Panc1 (cell line): ENCODE measurements around the gene HCFC1. TPM values are rescaled to one million over a fixed set of nuclear protein-coding genes. Genes with fewer than 3 reads are reported as not detected.
A peak's percentile ranks its signal among the peaks of the same experiment; 100 is the strongest.

ENCODE experiments used
- ATAC-seq: fragments of 200-7000 bp; cut with Tn5 transposase; 2 replicates; pipeline ENCODE4 v1.9.1; 2020; ENCODE audit warnings: mild to moderate bottlenecking, moderate library complexity
- BruUV-seq: library from RNA; stranded (reverse); fragments of 400-500 nt; replicated peaks from 2 replicates; lab custom pipeline; 2021; lab: Mats Ljungman, UMichigan
- CTCF ChIA-PET: fragments of 300-600 bp; sonication (Branson Sonifier 250); formaldehyde crosslinking; loops from one replicate; lab custom pipeline; 2022; ENCODE audit warnings: antibody characterized with exemption; lab: Charles Lee
- POLR2A ChIA-PET: fragments of 300-600 bp; sonication (Branson Sonifier 250); formaldehyde crosslinking; loops from one replicate; lab custom pipeline; 2022; ENCODE audit warnings: antibody characterized with exemption; lab: Charles Lee
- DNase-seq: peaks from one replicate; pipeline ENCODE4 v3.0.0-alpha.2; 2010; ENCODE audit warnings: low read depth, low spot score
- H3K27ac ChIP-seq: 2 replicates; pipeline ENCODE4 v1.5.1; 2011; ENCODE audit warnings: mild to moderate bottlenecking, low read length, inconsistent platforms
- H3K27me3 ChIP-seq: fragments of 200-500 bp; sonication (Bioruptor generic); 2 replicates; pipeline ENCODE4 v1.6.0; 2014; ENCODE audit warnings: low read length, inconsistent platforms; ENCODE audit not compliant: control insufficient read depth, insufficient read depth
- H3K36me3 ChIP-seq: fragments of 200-500 bp; sonication (Bioruptor generic); 2 replicates; pipeline ENCODE4 v1.5.1; 2014; ENCODE audit warnings: inconsistent platforms, mild to moderate bottlenecking, low read length, moderate library complexity; ENCODE audit not compliant: control insufficient read depth, insufficient read depth
- H3K4me1 ChIP-seq: 2 replicates; pipeline ENCODE4 v1.5.1; 2011; ENCODE audit warnings: inconsistent platforms, mild to moderate bottlenecking, low read length, moderate library complexity; ENCODE audit not compliant: control insufficient read depth, insufficient read depth
- H3K4me3 ChIP-seq, 2 experiments: 2 replicates each; pipeline ENCODE4 v1.5.1; 2011 to 2012; ENCODE audit warnings: low read depth in 2 of 2, low read length in 2 of 2, mild to moderate bottlenecking in 2 of 2, inconsistent platforms in 1 of 2, moderate library complexity in 1 of 2
- H3K9me3 ChIP-seq: fragments of 200-500 bp; sonication (Bioruptor generic); 2 replicates; pipeline ENCODE4 v1.5.1; 2014; ENCODE audit warnings: low read depth, mild to moderate bottlenecking, inconsistent platforms, low read length, moderate library complexity; ENCODE audit not compliant: control insufficient read depth, insufficient read depth
- POLR2AphosphoS5 ChIP-seq: IDR thresholded peaks from 2 replicates; pipeline ENCODE4 v1.6.1; 2012; ENCODE audit warnings: mild to moderate bottlenecking, low read depth, low read length, moderate library complexity
- SIN3A ChIP-seq: IDR thresholded peaks from 2 replicates; pipeline ENCODE4 v1.6.1; 2012; ENCODE audit warnings: low read depth, mild to moderate bottlenecking, low read length, moderate library complexity, borderline replicate concordance; ENCODE audit not compliant: insufficient read depth
- TCF7L2 ChIP-seq: IDR thresholded peaks from 2 replicates; pipeline ENCODE4 v1.6.1; 2011; ENCODE audit warnings: mild to moderate bottlenecking, low read depth, low read length, inconsistent platforms
- in situ Hi-C: cut with HindIII; loops from 2 replicates; pipeline ENCODE4 v1.10.0; 2016; ENCODE audit warnings: low sequenced_read_pairs, low pct_unique_long_range_greater_than_20kb
- intact Hi-C: fragments of 100-400 bp; cut with micrococcal nuclease; formaldehyde crosslinking; loops from one replicate; pipeline ENCODE4 v1.10.0; 2022; ENCODE audit not compliant: unreplicated experiment
- total RNA-seq: library from RNA; stranded (reverse); gene quantifications from one replicate; pipeline ENCODE4 v1.2.1, GENCODE V29; 2021; ENCODE audit not compliant: unreplicated experiment
- TF ChIP-seq, protein P1 (sequence below): fragments of 450-650 bp; IDR thresholded peaks from 2 replicates; pipeline ENCODE4 v1.5.1; 2017; ENCODE audit warnings: mild to moderate bottlenecking
- TF ChIP-seq, protein P2 (sequence below), 2 experiments: IDR thresholded peaks; 2 replicates each; pipeline ENCODE4 v1.6.1; 2011 to 2012; ENCODE audit warnings: low read depth in 2 of 2, control low read depth in 1 of 2, low read length in 1 of 2, mild to moderate bottlenecking in 1 of 2, moderate library complexity in 1 of 2; ENCODE audit not compliant: insufficient read depth in 1 of 2

HCFC1 gene
- total RNA-seq, 1 experiment from 2014 or later, result 113 TPM

DNA sequence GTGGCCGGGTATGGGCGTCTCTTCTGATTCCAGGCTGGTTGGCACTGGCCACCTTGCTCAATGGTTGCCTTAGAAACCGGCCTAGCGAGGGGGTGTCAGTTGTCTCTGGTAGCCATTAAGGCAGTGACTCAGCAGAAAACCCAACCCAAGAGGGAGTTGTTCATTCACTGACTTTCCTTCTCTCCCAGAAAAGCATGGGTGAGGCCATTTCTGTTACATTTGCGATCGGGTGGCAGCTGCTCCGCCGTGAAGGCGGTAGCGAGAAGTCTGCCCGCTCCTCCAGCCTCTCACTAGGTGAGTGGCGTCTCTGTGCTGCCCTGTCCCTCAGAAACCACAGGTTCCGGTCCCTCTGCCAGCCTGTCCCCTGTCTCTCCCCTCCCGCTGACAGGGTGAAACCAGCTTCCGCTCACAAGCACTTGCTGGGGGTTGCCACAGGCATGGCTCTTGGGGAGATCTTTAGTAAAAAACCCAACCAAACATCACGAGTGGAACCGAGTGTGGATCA lies 30.6 kb upstream of the HCFC1 start:
- no TSS peak for BruUV-seq
- in situ Hi-C loops, result no loop called here
- ChIA-PET CTCF (interaction anchor here (0.7 kb wide), 1 partner anchor 33 kb away, joined by 5 read pairs; no protein-coding TSS in a partner anchor), POLR2A (interaction anchor here (0.6 kb wide), 2 partner anchors 10 to 79 kb away, joined by 5 to 8 read pairs; no protein-coding TSS in a partner anchor)
- TF ChIP-seq TCF7L2 (no peak), SIN3A (no peak)
- ATAC-seq, result no peak
- H3K27ac ChIP-seq, result peak overlapping the region; percentile 5; the same call in 1 of the 2 replicates
- intact Hi-C loops, result no loop called here
- H3K27me3 ChIP-seq, result no peaks in the 10 kb centered on the region
- H3K36me3 ChIP-seq, result no peaks in the 10 kb centered on the region
- H3K9me3 ChIP-seq, result no peaks in the 10 kb centered on the region
- no peak for DNase-seq
- no peaks in the 10 kb centered on the region for H3K4me1 ChIP-seq
- no peak overlapping the region for H3K4me3 ChIP-seq

DNA sequence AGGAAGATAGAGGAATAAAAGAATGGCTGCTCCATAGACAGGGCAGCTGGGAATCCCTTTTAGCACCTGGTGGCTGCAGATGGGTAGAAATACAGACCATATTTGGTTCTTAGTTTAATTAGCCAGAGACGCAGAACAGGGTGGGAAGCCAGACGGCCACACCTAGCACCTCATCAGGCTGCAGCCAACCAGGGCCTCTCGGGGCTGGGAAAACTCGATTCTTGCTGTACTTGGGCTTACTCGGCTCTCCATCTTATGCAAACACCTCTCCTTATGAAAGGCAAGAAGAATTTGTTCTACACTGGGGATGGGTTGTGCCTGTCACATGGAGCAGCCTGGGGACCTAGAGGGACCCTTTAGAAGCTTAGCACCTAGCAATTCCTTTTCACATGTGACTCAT lies 28.4 kb upstream of the HCFC1 start:
- BruUV-seq, result no TSS peak
- DNase-seq, result no peak
- POLR2A ChIA-PET, result no interaction called here
- CTCF ChIA-PET, result interaction anchor here (0.6 to 0.7 kb wide), 2 partner anchors 26 to 207 kb away, joined by 3 to 5 read pairs; no protein-coding TSS in a partner anchor
- in situ Hi-C loops, result no loop called here
- no peaks in the 10 kb centered on the region for H3K9me3 ChIP-seq
- no peak for TF ChIP-seq POLR2AphosphoS5
- no peak for TF ChIP-seq TCF7L2
- no peak for TF ChIP-seq SIN3A
- TF ChIP-seq, protein P1, sequence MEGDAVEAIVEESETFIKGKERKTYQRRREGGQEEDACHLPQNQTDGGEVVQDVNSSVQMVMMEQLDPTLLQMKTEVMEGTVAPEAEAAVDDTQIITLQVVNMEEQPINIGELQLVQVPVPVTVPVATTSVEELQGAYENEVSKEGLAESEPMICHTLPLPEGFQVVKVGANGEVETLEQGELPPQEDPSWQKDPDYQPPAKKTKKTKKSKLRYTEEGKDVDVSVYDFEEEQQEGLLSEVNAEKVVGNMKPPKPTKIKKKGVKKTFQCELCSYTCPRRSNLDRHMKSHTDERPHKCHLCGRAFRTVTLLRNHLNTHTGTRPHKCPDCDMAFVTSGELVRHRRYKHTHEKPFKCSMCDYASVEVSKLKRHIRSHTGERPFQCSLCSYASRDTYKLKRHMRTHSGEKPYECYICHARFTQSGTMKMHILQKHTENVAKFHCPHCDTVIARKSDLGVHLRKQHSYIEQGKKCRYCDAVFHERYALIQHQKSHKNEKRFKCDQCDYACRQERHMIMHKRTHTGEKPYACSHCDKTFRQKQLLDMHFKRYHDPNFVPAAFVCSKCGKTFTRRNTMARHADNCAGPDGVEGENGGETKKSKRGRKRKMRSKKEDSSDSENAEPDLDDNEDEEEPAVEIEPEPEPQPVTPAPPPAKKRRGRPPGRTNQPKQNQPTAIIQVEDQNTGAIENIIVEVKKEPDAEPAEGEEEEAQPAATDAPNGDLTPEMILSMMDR, result no peak
- TF ChIP-seq, protein P2, sequence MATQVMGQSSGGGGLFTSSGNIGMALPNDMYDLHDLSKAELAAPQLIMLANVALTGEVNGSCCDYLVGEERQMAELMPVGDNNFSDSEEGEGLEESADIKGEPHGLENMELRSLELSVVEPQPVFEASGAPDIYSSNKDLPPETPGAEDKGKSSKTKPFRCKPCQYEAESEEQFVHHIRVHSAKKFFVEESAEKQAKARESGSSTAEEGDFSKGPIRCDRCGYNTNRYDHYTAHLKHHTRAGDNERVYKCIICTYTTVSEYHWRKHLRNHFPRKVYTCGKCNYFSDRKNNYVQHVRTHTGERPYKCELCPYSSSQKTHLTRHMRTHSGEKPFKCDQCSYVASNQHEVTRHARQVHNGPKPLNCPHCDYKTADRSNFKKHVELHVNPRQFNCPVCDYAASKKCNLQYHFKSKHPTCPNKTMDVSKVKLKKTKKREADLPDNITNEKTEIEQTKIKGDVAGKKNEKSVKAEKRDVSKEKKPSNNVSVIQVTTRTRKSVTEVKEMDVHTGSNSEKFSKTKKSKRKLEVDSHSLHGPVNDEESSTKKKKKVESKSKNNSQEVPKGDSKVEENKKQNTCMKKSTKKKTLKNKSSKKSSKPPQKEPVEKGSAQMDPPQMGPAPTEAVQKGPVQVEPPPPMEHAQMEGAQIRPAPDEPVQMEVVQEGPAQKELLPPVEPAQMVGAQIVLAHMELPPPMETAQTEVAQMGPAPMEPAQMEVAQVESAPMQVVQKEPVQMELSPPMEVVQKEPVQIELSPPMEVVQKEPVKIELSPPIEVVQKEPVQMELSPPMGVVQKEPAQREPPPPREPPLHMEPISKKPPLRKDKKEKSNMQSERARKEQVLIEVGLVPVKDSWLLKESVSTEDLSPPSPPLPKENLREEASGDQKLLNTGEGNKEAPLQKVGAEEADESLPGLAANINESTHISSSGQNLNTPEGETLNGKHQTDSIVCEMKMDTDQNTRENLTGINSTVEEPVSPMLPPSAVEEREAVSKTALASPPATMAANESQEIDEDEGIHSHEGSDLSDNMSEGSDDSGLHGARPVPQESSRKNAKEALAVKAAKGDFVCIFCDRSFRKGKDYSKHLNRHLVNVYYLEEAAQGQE (IDR thresholded peaks at IDR 0.05; ENCODE audit: insufficient read depth in 1 of 2, low read depth in 2 of 2, low read length in 1 of 2), result no peak
- H3K4me3 ChIP-seq, result peak overlapping the region; percentile 2 to 28; a peak in 1 of 4 replicates
- H3K4me1 ChIP-seq, result no peaks in the 10 kb centered on the region
- intact Hi-C loops, result no loop called here
- H3K27me3 ChIP-seq, result no peaks in the 10 kb centered on the region
- peak; percentile 48 for ATAC-seq
- H3K36me3 ChIP-seq, result no peaks in the 10 kb centered on the region
- no peak overlapping the region for H3K27ac ChIP-seq
